GM18507 (cell line): Measurements from ENCODE around the gene SUPT4H1.

Source experiments
- DNase-seq: peaks from one replicate; pipeline ENCODE4 v3.0.0; 2011; ENCODE audit warnings: low read depth; ENCODE audit not compliant: insufficient read length; ENCODE audit errors: extremely low spot score
- FAIRE-seq: peaks from 2 replicates; lab custom pipeline; 2011; peaks lifted over from hg19 to GRCh38; lab: Jason Lieb, UNC

Gene SUPT4H1

DNA sequence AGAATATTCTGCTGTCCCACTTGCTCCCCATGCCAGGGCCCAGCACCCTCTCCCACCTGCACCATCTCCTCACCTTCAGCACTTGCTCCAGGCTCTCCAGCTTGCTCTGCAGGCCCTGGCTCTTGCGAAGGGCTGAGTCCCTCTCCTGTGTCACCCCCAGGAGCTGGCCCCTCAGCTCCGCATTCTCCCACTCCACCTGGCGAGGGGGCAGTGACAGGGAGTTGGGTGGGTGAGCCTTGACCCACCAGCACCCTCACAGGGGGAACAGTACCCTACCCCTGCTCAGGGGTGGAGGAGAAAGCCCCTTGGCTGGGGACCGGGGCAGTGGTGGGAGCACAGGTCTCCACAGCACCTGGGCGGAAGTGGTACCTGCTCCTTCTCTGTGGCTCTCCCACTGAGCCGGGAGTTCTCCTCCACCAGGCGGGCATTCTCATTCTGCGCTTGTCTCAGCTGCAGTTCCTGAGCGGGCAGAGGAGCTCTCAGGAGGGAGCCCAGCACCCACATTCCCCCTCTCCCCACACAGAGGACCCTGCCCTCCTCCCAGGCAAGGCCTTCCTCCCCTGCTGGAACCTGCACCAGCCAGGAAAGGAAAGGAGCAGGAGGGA is 29.3 kb downstream of the SUPT4H1 start:
- FAIRE-seq, result no peak
- no peak for DNase-seq

DNA sequence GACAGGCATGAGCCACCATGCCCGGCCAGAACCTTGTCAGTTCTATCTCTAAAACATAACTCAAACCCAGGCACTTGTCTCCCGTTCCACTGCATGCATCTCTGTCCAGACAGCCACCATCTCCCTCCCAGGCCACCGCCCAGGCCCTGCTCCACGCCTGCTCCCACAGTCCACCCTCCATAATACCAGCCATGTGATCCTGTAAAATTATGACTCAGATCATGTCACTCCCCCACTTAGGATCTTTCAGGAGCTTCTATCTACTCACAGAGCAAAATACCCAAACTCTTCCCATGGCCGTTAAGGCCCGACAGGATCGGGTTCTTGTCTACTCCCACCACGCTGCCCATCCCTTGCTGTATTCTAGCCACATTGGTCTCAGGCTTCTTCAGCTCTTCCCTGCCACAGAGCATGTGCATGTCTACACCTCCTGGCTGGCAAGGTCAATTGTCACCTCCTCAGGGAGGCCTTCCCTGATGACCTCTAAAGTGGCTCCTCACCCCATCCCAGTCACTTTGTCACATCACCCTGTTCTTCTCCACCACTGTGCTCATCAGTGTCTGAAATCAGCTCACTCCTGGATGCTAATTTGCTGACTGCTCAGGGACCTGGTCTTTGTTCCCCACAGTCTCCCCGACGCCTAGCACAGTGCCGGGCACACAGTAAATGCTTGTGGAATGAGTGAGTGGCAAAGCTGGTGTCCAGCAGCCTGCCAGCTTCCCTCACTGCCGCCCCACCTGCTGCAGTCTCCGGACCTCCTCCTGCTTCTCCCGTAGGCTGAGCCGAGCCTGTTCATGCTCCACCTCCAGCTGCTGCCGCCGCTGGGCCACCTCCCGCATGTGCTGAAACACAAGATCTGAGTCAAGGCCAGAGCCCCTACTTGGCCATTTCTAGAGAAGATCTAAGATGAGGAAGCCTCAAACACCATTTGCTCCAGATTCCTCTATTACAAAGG is 30.2 kb downstream of the SUPT4H1 start:
- DNase-seq, result no peak
- no peak for FAIRE-seq

DNA sequence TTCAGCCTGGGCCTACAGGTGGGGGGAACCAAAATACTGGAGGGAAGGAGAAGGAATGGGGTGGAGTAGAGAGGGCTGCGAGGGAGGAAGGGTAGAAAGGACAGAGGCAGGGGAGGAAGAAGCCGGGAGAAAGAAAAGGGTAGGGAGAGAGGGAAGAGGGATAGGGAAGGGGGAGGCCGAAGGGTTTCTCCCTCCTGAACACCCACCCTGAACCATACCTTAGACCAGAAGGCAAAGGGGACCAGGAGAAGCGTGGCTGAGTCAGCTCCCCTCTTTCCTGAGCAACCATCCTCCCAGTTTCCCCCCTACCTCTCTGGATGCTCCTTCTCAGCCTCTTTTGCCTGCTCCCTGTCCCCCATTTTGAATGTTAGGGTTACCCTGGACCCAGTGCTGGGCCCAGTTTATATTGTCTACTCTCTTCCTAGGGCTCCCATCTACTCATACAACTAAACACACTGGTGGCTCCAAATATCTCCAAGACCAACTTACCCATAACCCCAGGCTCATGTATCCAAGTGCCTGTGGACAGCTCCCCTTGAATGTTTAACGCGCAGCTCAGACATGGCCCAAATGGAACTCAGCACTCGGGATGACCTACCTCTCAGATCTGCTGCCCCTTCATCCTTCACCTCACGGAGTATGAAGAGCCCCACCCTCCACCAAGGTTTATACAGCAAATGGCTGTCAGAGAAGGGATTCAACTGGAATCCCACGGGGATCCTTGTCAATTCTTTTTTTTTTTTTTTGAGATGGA is 31.3 kb downstream of the SUPT4H1 start:
- DNase-seq (no peak), FAIRE-seq (no peak)

DNA sequence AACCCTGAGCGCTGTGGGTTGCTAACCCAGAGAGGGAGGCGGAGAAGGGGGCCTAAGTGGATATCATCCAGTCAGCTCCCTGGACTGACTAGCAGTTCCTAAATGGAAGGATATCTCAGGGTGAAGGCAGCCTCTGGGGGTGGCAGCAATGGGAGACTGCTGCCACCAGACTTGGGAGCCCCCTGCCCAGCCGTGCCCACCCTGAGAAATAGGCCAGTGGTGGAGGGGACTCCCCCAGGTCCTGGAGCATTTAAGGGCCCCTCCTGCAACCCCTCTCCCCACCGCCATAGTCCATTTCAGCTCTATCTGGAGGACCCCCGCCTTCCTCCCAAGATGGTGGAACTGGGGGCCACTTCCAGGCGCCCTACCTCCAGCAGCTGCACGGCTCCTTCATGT is 31.8 kb downstream of the SUPT4H1 start:
- DNase-seq (no peak), FAIRE-seq (no peak)

DNA sequence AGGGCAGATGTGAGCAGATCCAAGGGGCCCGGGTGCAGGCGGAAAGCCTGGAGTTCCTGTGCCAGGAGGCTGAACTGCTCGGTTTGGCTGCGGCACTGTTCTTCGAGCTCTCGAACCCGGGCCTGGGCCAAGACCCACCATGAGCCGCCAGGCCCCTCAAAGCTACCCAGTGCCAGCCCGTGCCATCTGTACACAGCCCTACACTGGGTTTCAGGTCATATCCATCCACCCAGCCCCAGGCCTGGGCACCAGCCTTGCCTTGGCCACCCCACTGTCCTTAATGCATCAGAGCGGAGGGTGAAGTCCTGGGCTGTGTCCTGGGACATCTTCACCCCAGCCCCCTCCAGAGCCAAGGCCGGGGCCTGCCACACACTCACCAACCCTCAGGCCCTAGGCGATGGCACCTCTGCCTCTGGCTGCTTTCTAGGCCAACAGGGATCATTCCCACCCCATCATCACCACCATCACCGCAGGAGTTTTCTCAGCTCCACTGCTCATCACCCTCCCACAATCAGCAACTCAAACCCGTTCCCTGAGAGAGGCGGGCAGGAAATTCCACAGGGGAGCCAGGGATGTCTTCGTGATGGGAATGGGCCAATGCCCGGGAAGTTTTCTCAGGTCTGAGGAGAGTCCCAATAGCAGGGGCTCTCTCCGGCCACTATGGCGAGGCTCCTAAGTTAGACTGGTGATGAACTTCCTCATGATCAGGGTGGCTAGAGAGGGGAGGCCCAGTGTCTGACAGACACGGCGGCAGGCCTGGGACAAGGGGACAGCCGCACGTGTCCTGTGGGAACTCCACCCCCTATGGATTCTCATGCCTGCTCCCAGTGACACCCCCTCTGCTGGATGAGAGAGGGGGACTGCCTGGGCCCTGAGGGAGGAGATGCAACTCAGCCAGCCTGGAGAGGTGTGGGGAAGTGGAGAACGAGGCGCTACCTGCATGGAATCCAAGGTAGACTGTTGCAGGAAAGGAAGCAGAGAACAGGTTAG is 32.5 kb downstream of the SUPT4H1 start:
- FAIRE-seq (no peak), DNase-seq (no peak)

DNA sequence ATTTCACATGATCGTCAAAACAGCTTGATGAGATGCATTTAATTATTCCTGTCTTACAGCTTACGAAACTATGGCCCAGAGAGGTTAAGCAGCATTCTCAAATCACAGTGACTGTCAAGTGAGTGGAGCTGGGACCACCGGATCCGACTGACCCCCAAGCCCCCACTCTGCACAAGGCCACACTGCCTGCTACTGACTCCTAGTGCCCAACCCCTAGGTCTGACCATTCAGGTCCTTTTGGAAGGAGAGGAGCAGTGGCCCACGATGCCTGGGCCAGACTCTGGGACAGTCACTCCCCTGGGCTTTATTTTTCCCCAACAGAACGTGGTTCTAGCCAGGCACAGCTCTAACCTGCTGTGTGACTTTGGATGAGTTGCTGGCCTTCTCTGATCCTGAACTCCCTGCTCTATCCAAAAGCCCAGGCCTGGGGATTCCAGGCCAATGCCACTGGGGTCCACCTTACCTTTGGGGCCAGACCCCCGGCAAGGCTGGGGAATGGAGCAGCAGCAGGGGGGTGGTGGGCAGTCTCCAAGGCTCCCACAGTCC is 33.3 kb downstream of the SUPT4H1 start:
- FAIRE-seq (no peak), DNase-seq (no peak)

DNA sequence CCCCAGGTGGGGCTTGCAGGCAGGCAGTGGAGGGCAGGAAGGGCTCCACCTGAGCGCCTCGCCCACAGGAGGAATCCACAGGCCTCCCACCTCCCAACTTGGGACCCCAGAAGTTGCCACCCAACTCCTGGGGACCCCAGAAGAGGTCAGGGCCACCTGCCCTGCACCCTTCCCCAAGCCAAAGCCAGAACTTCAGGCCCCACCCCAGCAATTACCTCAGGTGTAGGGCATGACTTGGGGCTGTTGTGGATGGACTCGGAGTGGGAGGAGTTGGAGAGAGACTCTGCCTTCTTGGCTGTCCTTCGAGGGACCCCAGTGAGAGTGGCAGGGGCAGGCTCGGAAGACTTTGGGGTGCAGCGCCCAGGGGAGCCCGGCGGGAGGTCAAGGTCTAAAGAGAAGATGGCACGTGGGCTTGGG is 33.9 kb downstream of the SUPT4H1 start:
- FAIRE-seq (no peak), DNase-seq (no peak)

DNA sequence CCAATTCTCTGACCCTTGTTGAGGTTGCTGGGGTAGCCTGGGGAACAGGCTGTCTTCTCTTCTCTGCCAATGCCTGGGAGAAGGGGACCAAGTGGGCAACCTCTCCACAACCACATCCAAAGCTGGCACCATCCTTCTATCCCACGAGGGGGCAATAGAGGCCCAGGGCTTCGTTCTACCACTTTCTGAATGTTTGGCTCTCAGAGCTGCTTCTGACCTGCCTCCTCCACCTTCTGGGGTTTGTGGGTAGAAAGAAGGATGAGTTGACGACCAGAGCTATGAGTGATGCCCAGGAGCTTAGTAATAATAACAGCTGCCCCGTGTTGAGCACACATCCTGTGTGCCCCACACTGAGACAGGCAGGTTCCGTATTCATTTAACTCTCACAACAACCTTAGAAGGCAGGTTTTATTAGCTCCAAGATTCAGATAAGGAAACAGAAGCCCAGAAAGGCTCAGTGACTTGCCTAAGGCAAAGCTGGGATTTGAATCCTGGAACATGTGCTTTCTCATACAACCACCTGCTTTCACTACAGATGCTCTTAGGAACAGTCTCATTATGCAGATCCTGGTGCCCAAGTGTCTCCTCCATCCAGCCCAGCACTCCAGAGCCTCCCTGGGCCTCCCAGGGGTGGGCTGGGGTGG is 34.5 kb downstream of the SUPT4H1 start:
- FAIRE-seq (peak; percentile 93), DNase-seq (peak; percentile 63)

DNA sequence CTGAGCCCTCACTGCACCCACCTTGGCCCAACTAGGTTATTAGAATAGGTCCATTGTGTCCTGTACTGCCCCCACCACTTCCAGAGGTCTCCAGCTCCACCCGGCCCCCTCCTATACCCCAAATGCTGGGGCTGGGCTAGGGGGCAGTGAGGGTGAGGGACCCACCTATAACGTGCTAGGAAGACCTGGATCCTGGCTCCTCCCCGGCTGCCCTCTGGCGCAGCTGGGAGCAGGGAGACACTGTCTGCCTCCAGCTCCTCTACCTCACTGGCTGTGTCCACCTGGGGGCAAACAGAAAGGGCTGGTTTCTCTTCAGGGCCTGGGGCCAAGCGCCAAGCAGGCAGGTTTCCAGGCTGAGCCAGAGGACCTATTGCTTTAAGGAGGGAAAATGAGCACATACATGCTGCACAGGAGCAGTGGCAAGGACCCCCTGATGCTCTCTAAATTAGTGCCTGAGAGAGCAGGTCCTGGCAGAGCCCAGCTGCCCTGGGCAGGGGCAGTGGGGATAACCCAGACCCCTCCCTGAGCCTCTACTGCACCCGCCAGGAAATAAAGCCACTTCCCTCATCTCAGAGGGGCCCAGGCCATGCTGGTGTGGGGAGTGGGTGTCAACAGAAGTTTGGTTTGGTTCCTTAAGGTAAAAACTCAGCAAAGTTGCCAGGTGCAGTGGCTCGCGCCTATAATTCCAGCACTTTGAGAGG is 35.6 kb downstream of the SUPT4H1 start:
- no peak for DNase-seq
- no peak for FAIRE-seq

DNA sequence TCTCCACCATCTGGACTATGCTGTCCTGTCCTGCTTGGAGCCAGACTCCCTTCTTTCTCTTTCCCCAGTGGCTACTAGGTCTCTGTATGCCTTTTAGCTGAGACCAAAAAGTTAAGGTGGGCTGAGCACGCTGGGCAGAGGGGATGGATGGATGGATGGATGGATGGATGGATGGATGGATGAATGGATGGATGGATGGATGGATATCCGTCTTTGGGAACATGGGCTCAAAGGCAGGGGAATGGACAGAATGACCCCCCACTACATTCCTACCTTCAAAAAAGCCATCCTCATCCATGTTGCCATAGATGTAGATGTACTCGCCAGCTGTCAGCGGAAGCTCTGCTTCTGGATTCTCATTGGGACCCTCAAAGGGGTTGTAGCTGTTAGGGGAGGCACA is 36.3 kb downstream of the SUPT4H1 start:
- FAIRE-seq, result no peak

DNA sequence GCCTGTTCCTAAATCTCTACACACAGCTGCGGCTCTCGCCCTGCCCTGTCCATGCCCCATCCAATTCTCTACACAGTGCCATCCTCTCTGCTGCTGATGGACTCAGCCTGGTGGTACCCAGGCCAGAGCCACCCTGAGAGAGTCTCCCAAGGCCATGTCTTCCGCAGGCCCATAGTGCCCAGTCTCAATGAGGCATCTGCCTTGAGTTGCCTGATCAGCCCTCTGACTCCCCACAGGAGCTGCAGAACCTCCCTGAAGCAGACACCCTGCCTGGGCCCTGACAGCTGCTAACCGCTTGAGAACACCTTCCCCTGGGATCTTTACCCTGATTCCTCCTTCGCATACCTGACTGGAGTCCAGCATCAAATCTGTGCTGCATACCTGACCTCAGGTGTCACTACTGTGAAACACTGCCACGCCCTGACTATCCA is 36.7 kb downstream of the SUPT4H1 start:
- DNase-seq, result no peak
- FAIRE-seq, result no peak

More for the DNA sequence above, 36.3 kb downstream of the SUPT4H1 start:
- DNase-seq, result no peak

DNA sequence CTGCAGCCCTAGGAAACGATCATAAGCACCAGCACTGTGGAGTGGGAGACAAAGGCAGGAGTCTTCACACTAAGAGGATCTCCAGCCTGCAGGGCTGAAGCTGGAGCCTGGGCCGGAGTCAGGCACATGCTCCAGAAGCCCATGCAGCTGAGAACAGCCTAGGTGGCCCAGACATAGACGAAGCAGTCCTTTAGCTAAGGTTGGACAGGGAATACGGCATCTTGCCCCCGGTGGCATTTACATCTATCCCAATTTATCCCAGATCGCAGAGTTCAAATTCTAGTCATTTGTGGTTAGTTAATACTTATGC is 37.3 kb downstream of the SUPT4H1 start:
- DNase-seq (no peak), FAIRE-seq (no peak)

DNA sequence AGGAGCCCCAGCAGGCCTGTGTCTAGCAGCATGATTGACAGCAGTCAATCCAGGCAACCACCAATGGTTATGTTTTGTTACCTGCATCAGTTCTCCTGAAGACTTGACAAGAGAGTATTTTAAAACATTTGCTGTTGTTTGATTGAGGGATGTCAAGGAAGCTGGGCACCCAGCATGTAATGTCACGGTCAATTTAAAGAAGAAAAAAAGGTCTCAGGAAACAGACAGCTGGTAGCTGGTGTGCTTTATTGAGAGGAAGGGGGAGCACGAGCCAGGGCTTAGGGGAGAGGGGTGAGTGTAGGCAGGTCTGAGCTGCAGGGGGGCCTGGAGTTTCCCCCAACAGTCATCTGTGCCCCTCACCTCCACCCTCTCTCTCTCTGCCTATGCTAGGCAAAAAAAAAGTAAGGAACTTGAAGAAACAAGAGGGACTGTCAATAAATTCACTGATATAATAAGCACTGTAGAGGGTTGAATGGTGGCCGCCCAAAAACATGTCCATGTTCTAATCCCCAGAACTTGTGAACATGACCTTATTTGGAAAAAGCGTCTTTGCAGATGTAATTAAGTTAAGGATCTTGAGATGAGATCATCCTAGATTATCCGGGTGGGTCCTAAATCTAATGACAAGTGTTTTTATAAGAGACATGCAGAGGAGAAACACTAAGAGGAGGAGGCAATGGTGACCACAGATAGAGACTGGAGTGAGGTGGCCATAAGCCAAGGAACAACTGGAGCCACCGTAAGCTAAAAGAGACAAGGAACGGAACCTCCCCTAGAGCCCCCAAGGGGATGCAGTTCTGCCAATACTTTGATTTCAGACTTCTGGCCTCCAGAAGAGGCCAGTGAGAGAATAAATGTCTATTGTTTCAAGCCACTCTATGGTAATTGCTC is 37.9 kb downstream of the SUPT4H1 start:
- DNase-seq, result no peak
- FAIRE-seq, result no peak

DNA sequence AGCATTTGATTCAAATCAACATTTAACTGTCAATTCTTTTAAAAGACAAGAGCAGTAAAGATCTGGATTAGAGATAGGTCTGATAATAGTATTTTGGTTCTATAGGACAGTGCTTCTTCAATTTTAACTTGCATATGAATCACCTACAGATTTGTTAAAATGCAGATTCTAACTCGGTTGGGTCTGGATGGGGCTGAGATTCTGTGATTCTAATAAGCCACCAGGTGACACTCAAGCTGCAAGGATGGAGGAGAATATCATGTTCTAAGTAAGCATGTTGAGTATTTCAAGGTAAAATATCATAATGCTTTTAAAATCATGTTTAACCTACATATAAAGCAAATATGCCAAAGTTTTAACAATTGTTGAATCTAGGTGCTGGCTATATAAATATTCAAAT is 39.2 kb downstream of the SUPT4H1 start:
- DNase-seq (no peak), FAIRE-seq (peak; percentile 5)

DNA sequence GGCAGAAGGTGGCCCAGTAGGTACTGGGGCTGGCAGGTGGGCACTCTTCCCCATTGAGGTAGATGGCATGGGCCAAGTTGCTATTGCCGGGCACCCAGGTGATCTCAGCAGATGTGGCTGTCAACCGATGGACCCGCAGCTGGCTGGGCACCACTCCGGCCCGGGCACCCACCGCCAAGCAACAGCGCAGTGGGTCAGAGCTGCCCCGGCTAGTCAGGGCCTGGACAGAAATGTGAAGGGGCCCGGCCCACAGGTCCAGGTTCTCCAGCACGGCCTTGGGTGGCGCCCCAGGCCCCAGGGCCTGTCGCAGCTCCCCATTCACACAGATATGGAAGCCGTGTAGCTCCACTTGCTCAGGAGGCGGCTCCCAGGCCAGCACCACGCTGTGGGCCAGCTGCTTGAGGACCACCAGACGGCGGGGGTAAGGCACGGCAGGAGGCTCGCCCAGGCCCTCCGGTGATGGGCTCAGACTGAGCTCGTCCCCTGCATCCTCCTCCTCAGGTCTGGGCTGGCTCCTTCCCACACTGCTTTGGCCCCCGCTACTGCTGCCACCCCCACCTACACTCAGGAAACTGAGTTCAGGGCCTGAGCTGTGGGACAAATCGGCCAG is 39.9 kb downstream of the SUPT4H1 start:
- FAIRE-seq, result no peak
- no peak for DNase-seq

DNA sequence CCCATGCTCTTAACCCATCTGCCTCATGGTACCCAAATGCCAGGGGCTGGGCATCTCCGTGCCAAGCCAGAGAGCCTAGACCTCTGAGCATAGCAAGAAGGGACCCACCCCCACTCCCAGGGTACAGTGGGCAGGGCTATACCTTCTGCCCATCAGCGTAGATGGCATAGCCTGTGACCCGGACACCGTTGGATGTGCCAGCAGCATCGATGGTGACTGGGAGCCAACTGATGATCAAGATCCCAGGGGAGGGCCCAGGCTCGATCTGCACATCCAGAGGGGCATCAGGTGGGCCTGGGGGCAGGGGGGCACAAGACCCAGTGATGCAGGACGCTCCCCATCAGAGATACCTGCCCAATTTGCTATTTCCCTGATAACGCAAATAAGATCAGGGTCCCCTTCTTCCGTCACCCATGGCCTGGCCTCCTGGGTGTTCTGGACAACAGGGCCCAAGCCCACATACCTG is 40.5 kb downstream of the SUPT4H1 start:
- FAIRE-seq (no peak), DNase-seq (no peak)
